ENCODE results near the gene DLGAP1. TPM values are rescaled to one million over a fixed set of nuclear protein-coding genes. Genes with fewer than 3 reads are reported as not detected.

DLGAP1 gene
- total RNA-seq, 1 donor from 2014 or later: 18.5 TPM

DNA sequence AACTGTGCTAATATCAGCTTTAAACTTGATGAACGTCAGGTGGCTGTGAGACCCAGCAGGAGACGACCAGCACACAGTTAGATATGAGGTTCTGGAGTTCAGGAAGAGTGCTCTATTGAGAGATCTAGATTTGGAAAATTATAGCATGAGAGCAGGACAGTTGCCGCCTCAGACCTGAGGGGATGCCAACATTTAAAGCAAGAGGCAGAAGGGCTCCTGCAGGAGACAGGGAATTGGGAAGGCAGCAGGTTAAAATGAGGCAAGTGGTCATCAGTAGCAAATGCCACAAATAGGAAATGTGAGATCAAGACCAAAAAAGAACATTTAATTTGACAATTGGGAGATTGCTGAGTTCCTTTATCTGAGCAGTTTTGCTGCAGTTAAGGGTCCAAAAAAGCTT, 533.3 kb downstream of the DLGAP1 start:
- H3K36me3 ChIP-seq: no peaks in the 10 kb centered on the region
- no peaks in the 10 kb centered on the region for H3K27me3 ChIP-seq
- H3K4me3 ChIP-seq: no peak overlapping the region
- Mint-ChIP-seq H3K36me3 (no peaks in the 10 kb centered on the region), H3K27ac (no peak overlapping the region), H3K9me3 (no peaks in the 10 kb centered on the region), H3K4me1 (no peaks in the 10 kb centered on the region), H3K4me3 (no peak overlapping the region), H3K27me3 (ENCODE audit: insufficient read depth, low read depth) (no peaks in the 10 kb centered on the region)
- H3K9me3 ChIP-seq (ENCODE audit: low read depth): no peaks in the 10 kb centered on the region
- TF ChIP-seq, protein P1, sequence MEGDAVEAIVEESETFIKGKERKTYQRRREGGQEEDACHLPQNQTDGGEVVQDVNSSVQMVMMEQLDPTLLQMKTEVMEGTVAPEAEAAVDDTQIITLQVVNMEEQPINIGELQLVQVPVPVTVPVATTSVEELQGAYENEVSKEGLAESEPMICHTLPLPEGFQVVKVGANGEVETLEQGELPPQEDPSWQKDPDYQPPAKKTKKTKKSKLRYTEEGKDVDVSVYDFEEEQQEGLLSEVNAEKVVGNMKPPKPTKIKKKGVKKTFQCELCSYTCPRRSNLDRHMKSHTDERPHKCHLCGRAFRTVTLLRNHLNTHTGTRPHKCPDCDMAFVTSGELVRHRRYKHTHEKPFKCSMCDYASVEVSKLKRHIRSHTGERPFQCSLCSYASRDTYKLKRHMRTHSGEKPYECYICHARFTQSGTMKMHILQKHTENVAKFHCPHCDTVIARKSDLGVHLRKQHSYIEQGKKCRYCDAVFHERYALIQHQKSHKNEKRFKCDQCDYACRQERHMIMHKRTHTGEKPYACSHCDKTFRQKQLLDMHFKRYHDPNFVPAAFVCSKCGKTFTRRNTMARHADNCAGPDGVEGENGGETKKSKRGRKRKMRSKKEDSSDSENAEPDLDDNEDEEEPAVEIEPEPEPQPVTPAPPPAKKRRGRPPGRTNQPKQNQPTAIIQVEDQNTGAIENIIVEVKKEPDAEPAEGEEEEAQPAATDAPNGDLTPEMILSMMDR (IDR thresholded peaks at IDR 0.05): no peak
- no peak for TF ChIP-seq EZH2phosphoT487 (IDR thresholded peaks at IDR 0.05)
- TF ChIP-seq EZH2 (IDR thresholded peaks at IDR 0.05): no peak
- H3K4me1 ChIP-seq: no peaks in the 10 kb centered on the region
- no peak overlapping the region for H3K27ac ChIP-seq
- DNase-seq (ENCODE audit: low spot score): no peak
- H3F3A ChIP-seq (ENCODE audit: low read depth): no peaks in the 10 kb centered on the region
- H4K20me1 ChIP-seq (ENCODE audit: low read depth): no peaks in the 10 kb centered on the region
- H3K79me2 ChIP-seq (ENCODE audit: low read depth): no peaks in the 10 kb centered on the region
- no peak overlapping the region for H3K4me2 ChIP-seq
- no peak overlapping the region for H3K9ac ChIP-seq
- H2AFZ ChIP-seq (replicated peaks): no peak overlapping the region

DNA sequence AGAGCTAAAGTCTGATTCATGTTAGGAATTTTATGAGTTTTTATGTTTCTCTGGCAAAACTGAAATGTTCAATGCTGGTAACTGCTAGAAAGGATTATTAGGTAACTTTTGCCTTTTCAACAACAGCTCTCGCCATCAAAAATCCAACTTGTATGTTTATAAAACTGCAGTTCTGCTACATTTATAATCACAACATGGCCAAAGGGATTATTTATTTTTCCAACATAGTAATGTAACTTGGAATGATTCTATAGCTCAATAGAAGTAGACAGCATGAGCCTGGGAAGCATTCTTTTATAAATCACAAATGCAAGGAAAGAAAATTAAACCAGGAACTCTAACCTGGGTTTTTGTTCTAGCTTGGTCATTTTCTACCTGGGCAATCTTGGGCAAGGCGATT, 534.3 kb downstream of the DLGAP1 start:
- no peaks in the 10 kb centered on the region for H3K79me2 ChIP-seq (ENCODE audit: low read depth)
- no peaks in the 10 kb centered on the region for H3K27me3 Mint-ChIP-seq (ENCODE audit: insufficient read depth, low read depth)
- H3K27me3 ChIP-seq: no peaks in the 10 kb centered on the region
- H3K27ac ChIP-seq: no peak overlapping the region
- TF ChIP-seq, protein P1 (IDR thresholded peaks at IDR 0.05): no peak
- no peak for TF ChIP-seq EZH2 (IDR thresholded peaks at IDR 0.05)
- no peak for TF ChIP-seq EZH2phosphoT487 (IDR thresholded peaks at IDR 0.05)
- no peak overlapping the region for H3K9ac ChIP-seq
- no peak for DNase-seq (ENCODE audit: low spot score)
- no peaks in the 10 kb centered on the region for H3K36me3 ChIP-seq
- H3K4me3 ChIP-seq: no peak overlapping the region
- no peaks in the 10 kb centered on the region for H3K9me3 Mint-ChIP-seq
- no peak overlapping the region for H3K27ac Mint-ChIP-seq
- no peaks in the 10 kb centered on the region for H3F3A ChIP-seq (ENCODE audit: low read depth)
- H2AFZ ChIP-seq (replicated peaks): no peak overlapping the region
- no peaks in the 10 kb centered on the region for H4K20me1 ChIP-seq (ENCODE audit: low read depth)
- H3K4me2 ChIP-seq: no peak overlapping the region
- H3K4me1 Mint-ChIP-seq: no peaks in the 10 kb centered on the region
- no peaks in the 10 kb centered on the region for H3K9me3 ChIP-seq (ENCODE audit: low read depth)
- H3K4me1 ChIP-seq: no peaks in the 10 kb centered on the region
- H3K4me3 Mint-ChIP-seq: no peak overlapping the region
- no peaks in the 10 kb centered on the region for H3K36me3 Mint-ChIP-seq

DNA sequence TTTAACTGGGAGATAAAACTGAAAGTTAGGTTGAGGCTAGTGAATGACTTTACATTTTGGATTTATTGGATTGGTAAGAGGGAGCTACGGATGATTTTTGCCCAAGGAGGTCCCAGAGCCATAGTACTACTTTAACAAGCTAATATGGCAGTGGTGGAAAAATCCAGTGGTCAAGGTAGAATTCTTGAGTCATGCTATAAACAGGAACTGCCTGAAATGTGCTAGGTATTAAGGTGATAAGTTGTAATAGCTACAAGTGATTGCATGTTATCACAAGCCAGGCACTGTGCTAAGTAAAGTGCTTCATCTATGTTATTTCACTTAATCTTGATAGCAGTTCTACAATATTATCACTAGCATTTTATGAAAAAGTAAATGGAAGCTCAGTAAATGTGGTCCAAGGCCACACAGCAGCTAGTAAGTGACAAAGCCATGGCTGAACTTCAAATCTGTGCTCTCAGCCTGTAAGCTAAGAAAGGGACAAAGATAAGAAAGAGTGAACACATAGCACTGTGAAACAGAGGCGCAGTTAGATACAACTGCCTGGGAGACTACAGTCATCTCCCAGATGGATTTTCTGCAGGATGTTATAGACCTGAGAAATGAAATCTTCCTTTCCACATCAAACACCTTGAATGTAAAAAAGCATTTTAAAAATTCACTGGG, 535.6 kb downstream of the DLGAP1 start:
- Mint-ChIP-seq H3K27ac (no peak overlapping the region), H3K36me3 (no peaks in the 10 kb centered on the region), H3K27me3 (ENCODE audit: insufficient read depth, low read depth) (peaks cover 1% of the 10 kb centered on the region), H3K9me3 (no peaks in the 10 kb centered on the region), H3K4me1 (no peaks in the 10 kb centered on the region), H3K4me3 (no peak overlapping the region)
- TF ChIP-seq EZH2phosphoT487 (IDR thresholded peaks at IDR 0.05) (no peak), EZH2 (IDR thresholded peaks at IDR 0.05) (no peak)
- TF ChIP-seq, protein P1 (IDR thresholded peaks at IDR 0.05): no peak
- Histone ChIP-seq H3K27me3 (no peaks in the 10 kb centered on the region), H3K9ac (no peak overlapping the region), H3F3A (ENCODE audit: low read depth) (no peaks in the 10 kb centered on the region), H3K9me3 (ENCODE audit: low read depth) (no peaks in the 10 kb centered on the region), H3K79me2 (ENCODE audit: low read depth) (no peaks in the 10 kb centered on the region), H3K27ac (no peak overlapping the region), H3K4me3 (no peak overlapping the region), H3K4me1 (no peaks in the 10 kb centered on the region), H4K20me1 (ENCODE audit: low read depth) (no peaks in the 10 kb centered on the region), H3K4me2 (no peak overlapping the region), H3K36me3 (no peaks in the 10 kb centered on the region), H2AFZ (replicated peaks) (no peak overlapping the region)
- no peak for DNase-seq (ENCODE audit: low spot score)
